OCI-LY7 (cell line): ENCODE measurements around the gene KCTD2. TPM values are rescaled to one million over a fixed set of nuclear protein-coding genes. Genes with fewer than 3 reads are reported as not detected.

Experiments used
- BruUV-seq: library from RNA; stranded (reverse); fragments of 400-500 nt; replicated peaks from 2 replicates; lab custom pipeline; 2021; lab: Mats Ljungman, UMichigan
- CTCF ChIA-PET: fragments of 300-600 bp; sonication (Branson Sonifier 250); formaldehyde crosslinking; loops from one replicate; lab custom pipeline; 2022; ENCODE audit warnings: antibody characterized with exemption; ENCODE audit not compliant: unreplicated experiment; lab: Charles Lee
- POLR2A ChIA-PET: fragments of 300-600 bp; sonication (Branson Sonifier 250); formaldehyde crosslinking; loops from one replicate; lab custom pipeline; 2022; ENCODE audit warnings: antibody characterized with exemption; lab: Charles Lee
- DNase-seq: peaks from one replicate; pipeline ENCODE4 v3.0.0-alpha.2; 2015; ENCODE audit warnings: low spot score
- H2AFZ ChIP-seq: fragments of 200-600 bp; sonication (generic), shearing (Covaris generic); 2 replicates; pipeline ENCODE4 v1.6.1; 2014; ENCODE audit warnings: mild to moderate bottlenecking, antibody characterized with exemption, low read length, moderate library complexity
- H3K27ac ChIP-seq: fragments of 200-600 bp; sonication (generic); 2 replicates; pipeline ENCODE4 v1.5.1; 2014; ENCODE audit warnings: mixed run types, low read depth, mild to moderate bottlenecking, moderate library complexity, low read length, inconsistent platforms; ENCODE audit not compliant: poor library complexity, severe bottlenecking
- H3K36me3 ChIP-seq: fragments of 200-600 bp; sonication (generic); 2 replicates; pipeline ENCODE4 v1.6.1; 2014; ENCODE audit warnings: mild to moderate bottlenecking, antibody characterized with exemption, low read length, moderate library complexity, mixed read lengths; ENCODE audit not compliant: insufficient read depth
- H3K4me1 ChIP-seq: fragments of 200-600 bp; sonication (generic); 2 replicates; pipeline ENCODE4 v1.5.1; 2014; ENCODE audit warnings: mild to moderate bottlenecking, low read length; ENCODE audit not compliant: insufficient read depth, poor library complexity, severe bottlenecking
- H3K4me2 ChIP-seq: fragments of 200-600 bp; sonication (generic); 2 replicates; pipeline ENCODE4 v1.6.1; 2014; ENCODE audit warnings: mild to moderate bottlenecking, low read length
- H3K4me3 ChIP-seq: fragments of 200-600 bp; sonication (generic); 2 replicates; pipeline ENCODE4 v1.5.1; 2014; ENCODE audit warnings: mild to moderate bottlenecking, low read depth, low read length; ENCODE audit not compliant: poor library complexity, severe bottlenecking
- H3K79me2 ChIP-seq: fragments of 200-600 bp; sonication (generic); 2 replicates; pipeline ENCODE4 v1.6.1; 2016; ENCODE audit warnings: low read depth, mild to moderate bottlenecking, low read length, moderate library complexity, mixed read lengths; ENCODE audit not compliant: insufficient read depth
- H3K9me2 ChIP-seq: fragments of 200-600 bp; sonication (generic); 2 replicates; pipeline ENCODE4 v1.6.1; 2016; ENCODE audit warnings: mild to moderate bottlenecking, low read length, mixed read lengths; ENCODE audit not compliant: insufficient read depth
- H3K9me3 ChIP-seq: fragments of 200-600 bp; sonication (generic); 2 replicates; pipeline ENCODE4 v1.6.1; 2014; ENCODE audit warnings: mild to moderate bottlenecking, mixed run types, low read length, mixed read lengths
- H4K20me1 ChIP-seq: fragments of 200-600 bp; sonication (generic); 2 replicates; pipeline ENCODE4 v1.6.1; 2014; ENCODE audit warnings: mild to moderate bottlenecking, antibody characterized with exemption, low read length, moderate library complexity, mixed read lengths; ENCODE audit not compliant: insufficient read depth
- CTCF ChIP-seq: fragments of 200-600 bp; sonication (generic); conservative IDR thresholded peaks from 2 replicates; pipeline ENCODE4 v1.5.1; 2014; ENCODE audit warnings: mild to moderate bottlenecking, antibody characterized with exemption, low read length, moderate library complexity, mixed read lengths
- EZH2phosphoT487 ChIP-seq: fragments of 200-600 bp; sonication (generic); IDR thresholded peaks from 2 replicates; pipeline ENCODE4 v1.6.1; 2018; ENCODE audit warnings: low read depth, borderline replicate concordance, mild to moderate bottlenecking, mixed run types, antibody characterized with exemption, low read length, moderate library complexity, mixed read lengths
- intact Hi-C: fragments of 100-400 bp; cut with micrococcal nuclease; formaldehyde crosslinking; loops from one replicate; pipeline ENCODE4 v1.10.0; 2022; ENCODE audit not compliant: unreplicated experiment
- total RNA-seq, 2 experiments: library from RNA; depleted of rRNA in 1 of 2; stranded (reverse); fragments of >200 nt in 1 of 2; shearing (Covaris generic) in 1 of 2; gene quantifications; 2 replicates each; pipeline ENCODE4 v1.2.3, GENCODE V29; 2014 to 2022

The KCTD2 gene
- total RNA-seq, 2 experiments from 2014 or later: 21.0 to 29.8 TPM

- BruUV-seq: no TSS peak
- TF ChIP-seq EZH2phosphoT487: no peak
- no peak for TF ChIP-seq CTCF
- intact Hi-C loops: no loop called here
Measured at GRCh38 chr17:75097865-75098264, 50.8 kb downstream of the KCTD2 start.

GRCh38 chr17:75098861-75099260, 51.8 kb downstream of the KCTD2 start:
- BruUV-seq: no TSS peak
- no peaks in the 10 kb centered on the region for H3K79me2 ChIP-seq
- H3K4me2 ChIP-seq: no peak overlapping the region
- no peaks in the 10 kb centered on the region for H3K36me3 ChIP-seq
- H2AFZ ChIP-seq: no peak overlapping the region
- H4K20me1 ChIP-seq: no peaks in the 10 kb centered on the region
- TF ChIP-seq CTCF (no peak), EZH2phosphoT487 (no peak)
- intact Hi-C loops: no loop called here
- H3K9me3 ChIP-seq: no peaks in the 10 kb centered on the region
- ChIA-PET CTCF (interaction anchor here (0.6 kb wide), 1 partner anchor 138 kb away, joined by 3 read pairs; no protein-coding TSS in a partner anchor), POLR2A (no interaction called here)
- peaks cover 17% of the 10 kb centered on the region for H3K4me1 ChIP-seq
- H3K27ac ChIP-seq: no peak overlapping the region
- DNase-seq: no peak
- no peaks in the 10 kb centered on the region for H3K9me2 ChIP-seq
- no peak overlapping the region for H3K4me3 ChIP-seq

More at GRCh38 chr17:75097865-75098264, 50.8 kb downstream of the KCTD2 start:
- Histone ChIP-seq H3K4me3 (no peak overlapping the region), H3K79me2 (no peaks in the 10 kb centered on the region), H3K36me3 (no peaks in the 10 kb centered on the region), H3K9me3 (no peaks in the 10 kb centered on the region), H3K9me2 (no peaks in the 10 kb centered on the region), H2AFZ (no peak overlapping the region), H3K27ac (no peak overlapping the region), H3K4me2 (no peak overlapping the region), H3K4me1 (peaks cover 17% of the 10 kb centered on the region), H4K20me1 (no peaks in the 10 kb centered on the region)
- no peak for DNase-seq
- ChIA-PET POLR2A (interaction anchor here (0.5 kb wide), 1 partner anchor 101 kb away, joined by 3 read pairs; no protein-coding TSS in a partner anchor), CTCF (no interaction called here)

- DNase-seq: no peak
- Histone ChIP-seq H3K4me3 (no peak overlapping the region), H3K79me2 (no peaks in the 10 kb centered on the region), H3K9me2 (no peaks in the 10 kb centered on the region), H3K4me1 (peaks cover 17% of the 10 kb centered on the region), H2AFZ (no peak overlapping the region), H3K9me3 (no peaks in the 10 kb centered on the region), H3K36me3 (no peaks in the 10 kb centered on the region), H3K4me2 (no peak overlapping the region), H3K27ac (no peak overlapping the region), H4K20me1 (no peaks in the 10 kb centered on the region)
- CTCF ChIA-PET: no interaction called here
- BruUV-seq: no TSS peak
- TF ChIP-seq CTCF: no peak
- POLR2A ChIA-PET: no interaction called here
- intact Hi-C loops: no loop called here
Measured at GRCh38 chr17:75099881-75100595, 53.0 kb downstream of the KCTD2 start.
